MM.1S (cell line): ENCODE measurements around the gene ZC2HC1B.

Experiments used
- DNase-seq: peaks from one replicate; pipeline ENCODE4 v3.0.0-alpha.2; 2015
- H2AFZ ChIP-seq: fragments of 300-600 bp; sonication (generic); 2 replicates; pipeline ENCODE4 v1.6.0; 2016; ENCODE audit warnings: antibody characterized with exemption, low read length
- H3F3A ChIP-seq: fragments of 300-600 bp; sonication (generic); 2 replicates; pipeline ENCODE4 v1.6.1; 2016; ENCODE audit warnings: mild to moderate bottlenecking, antibody characterized with exemption, low read length, moderate library complexity, mixed read lengths; ENCODE audit not compliant: insufficient read depth
- H3K27ac ChIP-seq: fragments of 300-600 bp; sonication (generic); 2 replicates; pipeline ENCODE4 v1.5.1; 2016; ENCODE audit warnings: mild to moderate bottlenecking, low read length
- H3K27me3 ChIP-seq: fragments of 300-600 bp; sonication (generic); replicated peaks from 2 replicates; pipeline ENCODE4 v1.6.0; 2016; ENCODE audit warnings: low read length; ENCODE audit not compliant: insufficient read depth
- H3K36me3 ChIP-seq: fragments of 300-600 bp; sonication (generic); replicated peaks from 2 replicates; pipeline ENCODE4 v1.6.1; 2016; ENCODE audit warnings: mild to moderate bottlenecking, low read length, mixed read lengths; ENCODE audit not compliant: insufficient read depth
- H3K4me1 ChIP-seq: fragments of 300-600 bp; sonication (generic); 2 replicates; pipeline ENCODE4 v1.6.1; 2016; ENCODE audit warnings: low read length, mixed read lengths
- H3K4me2 ChIP-seq: fragments of 300-600 bp; sonication (generic); 2 replicates; pipeline ENCODE4 v1.6.0; 2016; ENCODE audit warnings: low read depth, low read length
- H3K4me3 ChIP-seq: fragments of 300-600 bp; sonication (generic); 2 replicates; pipeline ENCODE4 v1.5.1; 2016; ENCODE audit warnings: low read length, mixed read lengths
- H3K79me2 ChIP-seq: fragments of 300-600 bp; sonication (generic); 2 replicates; pipeline ENCODE4 v1.6.1; 2016; ENCODE audit warnings: mixed run types, low read length, mixed read lengths
- H3K9ac ChIP-seq: fragments of 300-600 bp; sonication (generic); 2 replicates; pipeline ENCODE4 v1.6.1; 2016; ENCODE audit warnings: low read length, mixed read lengths
- H3K9me2 ChIP-seq: fragments of 300-600 bp; sonication (generic); replicated peaks from 2 replicates; pipeline ENCODE4 v1.6.1; 2016; ENCODE audit warnings: mild to moderate bottlenecking, low read length, mixed read lengths; ENCODE audit not compliant: insufficient read depth
- H3K9me3 ChIP-seq: fragments of 300-600 bp; sonication (generic); replicated peaks from 2 replicates; pipeline ENCODE4 v1.6.1; 2016; ENCODE audit warnings: mild to moderate bottlenecking, low read length, mixed read lengths; ENCODE audit not compliant: insufficient read depth
- H4K20me1 ChIP-seq: fragments of 300-600 bp; sonication (generic); 2 replicates; pipeline ENCODE4 v1.6.1; 2016; ENCODE audit warnings: mild to moderate bottlenecking, low read length, moderate library complexity, mixed read lengths; ENCODE audit not compliant: insufficient read depth
- CTCF ChIP-seq: fragments of 300-600 bp; sonication (generic); IDR thresholded peaks from 2 replicates; pipeline ENCODE4 v1.5.1; 2016; ENCODE audit warnings: antibody characterized with exemption, low read length, mixed read lengths
- EZH2 ChIP-seq: fragments of 300-600 bp; sonication (generic); optimal IDR thresholded peaks from 2 replicates; pipeline ENCODE3; 2017; ENCODE audit warnings: low read depth, mild to moderate bottlenecking, antibody characterized with exemption, low read length, mixed read lengths
- EZH2phosphoT487 ChIP-seq: fragments of 300-600 bp; sonication (generic); IDR thresholded peaks from 2 replicates; pipeline ENCODE4 v1.6.1; 2018; ENCODE audit warnings: antibody characterized with exemption, low read length

Gene ZC2HC1B

DNA sequence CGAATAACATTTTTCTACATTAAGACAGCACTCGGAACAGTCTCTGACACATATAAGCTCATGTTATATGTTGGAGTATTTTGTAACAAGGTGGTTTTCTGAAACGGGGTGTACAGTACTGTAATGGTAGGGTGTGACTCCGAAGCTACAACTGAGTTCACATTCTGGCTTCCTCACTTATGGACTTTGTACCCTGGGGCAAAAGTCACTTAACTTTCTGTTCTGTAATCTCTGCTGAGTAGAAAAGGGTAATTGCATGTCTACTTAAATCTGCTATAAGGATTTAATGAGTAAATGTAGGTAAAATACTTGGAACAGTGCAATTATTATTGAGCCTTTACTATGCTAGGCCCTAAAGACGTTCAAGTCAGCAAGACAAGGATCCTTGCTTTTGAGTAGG lies 25.9 kb upstream of the ZC2HC1B start:
- no peak overlapping the region for H2AFZ ChIP-seq
- no peak overlapping the region for H3K4me3 ChIP-seq
- H3K9me2 ChIP-seq: no peaks in the 10 kb centered on the region
- no peak overlapping the region for H3K4me2 ChIP-seq
- no peak overlapping the region for H3K9ac ChIP-seq
- H3K9me3 ChIP-seq: no peaks in the 10 kb centered on the region
- H3K36me3 ChIP-seq: no peaks in the 10 kb centered on the region
- DNase-seq: no peak
- H3K79me2 ChIP-seq: peaks cover 3% of the 10 kb centered on the region
- no peaks in the 10 kb centered on the region for H3K27me3 ChIP-seq
- H3F3A ChIP-seq: no peaks in the 10 kb centered on the region
- H3K4me1 ChIP-seq: no peaks in the 10 kb centered on the region
- TF ChIP-seq EZH2: no peak
- TF ChIP-seq CTCF: no peak
- TF ChIP-seq EZH2phosphoT487: no peak
- H3K27ac ChIP-seq: no peak overlapping the region
- no peaks in the 10 kb centered on the region for H4K20me1 ChIP-seq

- Histone ChIP-seq H3K27ac (no peak overlapping the region), H3F3A (no peaks in the 10 kb centered on the region), H3K36me3 (no peaks in the 10 kb centered on the region), H4K20me1 (no peaks in the 10 kb centered on the region), H3K9me2 (no peaks in the 10 kb centered on the region), H3K9ac (no peak overlapping the region), H3K4me2 (no peak overlapping the region), H3K79me2 (peaks cover 11% of the 10 kb centered on the region), H3K4me3 (no peak overlapping the region), H3K27me3 (no peaks in the 10 kb centered on the region), H3K9me3 (no peaks in the 10 kb centered on the region), H2AFZ (no peak overlapping the region), H3K4me1 (no peaks in the 10 kb centered on the region)
- no peak for DNase-seq
- no peak for TF ChIP-seq EZH2phosphoT487
- no peak for TF ChIP-seq CTCF
- no peak for TF ChIP-seq EZH2
Measured at GRCh38 chr6:143839196-143839595, 25.1 kb upstream of the ZC2HC1B start.

GRCh38 chr6:143840595-143841265 lies 23.5 kb upstream of the ZC2HC1B start:
- H3K9me3 ChIP-seq: no peaks in the 10 kb centered on the region
- H3K9ac ChIP-seq: no peak overlapping the region
- H2AFZ ChIP-seq: no peak overlapping the region
- H3K79me2 ChIP-seq: peaks cover 23% of the 10 kb centered on the region
- TF ChIP-seq CTCF (no peak), EZH2 (no peak), EZH2phosphoT487 (no peak)
- DNase-seq: no peak
- H3K4me1 ChIP-seq: no peaks in the 10 kb centered on the region
- no peaks in the 10 kb centered on the region for H4K20me1 ChIP-seq
- H3K4me3 ChIP-seq: no peak overlapping the region
- no peak overlapping the region for H3K4me2 ChIP-seq
- H3K9me2 ChIP-seq: no peaks in the 10 kb centered on the region
- no peaks in the 10 kb centered on the region for H3F3A ChIP-seq
- H3K36me3 ChIP-seq: no peaks in the 10 kb centered on the region
- no peak overlapping the region for H3K27ac ChIP-seq
- no peaks in the 10 kb centered on the region for H3K27me3 ChIP-seq
